GM12878 (cell line): ENCODE data around the gene USP10.
"Not testable (repeated sequence)": the region's sequence is repeated elsewhere in the genome, so short reads cannot be mapped to it uniquely, and the experiment has no call there.

Experiments
- HCFC1 ChIP-seq: fragments of 150-350 bp; IDR thresholded peaks from 2 replicates; pipeline ENCODE4 v1.6.1; 2014; ENCODE audit warnings: low read length
- SIN3A ChIP-seq: IDR thresholded peaks from 2 replicates; pipeline ENCODE4 v1.6.1; 2012; ENCODE audit warnings: low read depth, low read length, improper control_type of control experiment
- SIX5 ChIP-seq: IDR thresholded peaks from 2 replicates; pipeline ENCODE4 v1.6.1; 2011; ENCODE audit warnings: mild to moderate bottlenecking, low read depth, low read length, moderate library complexity; ENCODE audit not compliant: severe bottlenecking
- SP1 ChIP-seq: IDR thresholded peaks from one replicate; pipeline ENCODE4 v1.6.1; 2011; ENCODE audit warnings: low read depth, low read length
- ZZZ3 ChIP-seq: IDR thresholded peaks from 2 replicates; pipeline ENCODE4 v1.6.1; 2011; ENCODE audit warnings: low read depth; ENCODE audit not compliant: control insufficient read depth, insufficient read length

DNA sequence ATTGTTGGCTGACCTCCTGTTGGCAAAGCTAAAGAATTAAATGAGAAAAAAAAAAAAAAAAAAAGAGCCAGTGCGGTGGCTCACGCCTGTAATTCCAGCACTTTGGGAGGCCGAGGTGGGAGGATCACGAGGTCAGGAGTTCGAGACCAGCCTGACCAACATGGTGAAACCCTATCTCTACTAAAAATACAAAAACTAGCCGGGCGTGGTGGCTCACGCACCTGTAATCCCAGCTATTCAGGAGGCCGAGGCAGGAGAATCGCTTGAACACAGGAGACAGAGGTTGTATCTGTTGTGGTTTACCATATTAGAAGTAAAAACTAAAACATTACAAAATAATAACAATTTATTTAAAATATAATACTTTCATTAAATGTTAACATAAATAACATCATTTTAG is 5.9 kb upstream of the USP10 start:
- not testable (repeated sequence) for TF ChIP-seq ZZZ3, SIN3A, SIX5, SP1, HCFC1
